ENCODE data around the gene IL17A.
"Not testable (repeated sequence)": the region's sequence is repeated elsewhere in the genome, so short reads cannot be mapped to it uniquely, and the experiment has no call there.

- TF ChIP-seq CTCF (IDR thresholded peaks at IDR 0.05; ENCODE audit: low read length); EZH2 (IDR thresholded peaks at IDR 0.05; ENCODE audit: borderline replicate concordance, low read length): not testable (repeated sequence)
Observed at GRCh38 chr6:52168351-52168750, 17.8 kb upstream of the IL17A start.

Measured in OCI-LY1 (cell line).